ENCODE measurements around the gene ABCA2.
A peak's percentile ranks its signal among the peaks of the same experiment; 100 is the strongest.
"Not testable (repeated sequence)": the region's sequence is repeated elsewhere in the genome, so short reads cannot be mapped to it uniquely, and the experiment has no call there.

The ABCA2 gene

DNA sequence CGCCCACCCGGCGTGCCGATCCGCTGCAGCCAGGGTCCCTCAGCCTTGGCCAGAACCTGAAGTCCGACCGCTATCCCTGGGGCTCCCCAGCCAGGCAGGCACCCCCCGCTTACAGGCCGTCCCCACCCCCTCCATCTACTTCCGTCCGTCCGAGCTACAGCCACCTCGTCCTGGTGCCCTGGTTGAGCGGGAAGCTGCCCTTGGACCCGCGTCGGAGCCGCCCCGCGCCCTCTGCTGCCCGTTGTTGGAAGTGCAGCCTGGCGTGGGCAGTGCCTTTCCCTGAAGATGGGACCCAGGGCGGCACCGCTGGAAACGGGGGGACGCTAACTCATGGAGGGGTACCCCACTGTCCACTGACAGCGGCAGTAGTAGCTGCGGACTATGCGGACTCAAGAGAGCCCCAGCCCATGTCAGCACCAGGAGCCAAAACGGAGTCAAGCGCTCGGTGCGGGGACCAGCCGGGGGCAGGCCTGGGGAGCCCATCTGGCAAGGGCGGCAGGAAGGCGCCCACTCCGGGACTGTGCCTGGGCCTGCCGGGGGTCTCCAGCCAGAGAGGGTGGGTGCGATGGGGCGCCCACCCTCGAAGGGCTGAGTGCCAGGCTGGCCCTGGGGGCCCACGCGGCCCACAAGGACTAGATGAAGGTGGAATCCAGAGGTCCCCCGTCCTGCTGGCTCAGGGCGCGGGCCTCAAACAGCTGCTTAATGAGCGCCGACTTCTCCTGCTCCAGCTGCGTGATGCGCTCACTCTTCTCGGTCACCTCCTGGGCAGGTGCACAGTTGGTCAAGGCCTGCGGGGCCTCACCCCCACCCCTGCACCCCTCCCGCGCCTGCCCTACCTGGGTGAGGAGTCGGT lies 36.2 kb upstream of the ABCA2 start:
- H3K4me3 Mint-ChIP-seq, result no peak overlapping the region
- peaks cover 20% of the 10 kb centered on the region for H3K27me3 Mint-ChIP-seq (ENCODE audit: low read depth)
- no peaks in the 10 kb centered on the region for H3K36me3 Mint-ChIP-seq (ENCODE audit: low read depth)
- no peak overlapping the region for H3K27ac Mint-ChIP-seq
- TF ChIP-seq, protein P1, sequence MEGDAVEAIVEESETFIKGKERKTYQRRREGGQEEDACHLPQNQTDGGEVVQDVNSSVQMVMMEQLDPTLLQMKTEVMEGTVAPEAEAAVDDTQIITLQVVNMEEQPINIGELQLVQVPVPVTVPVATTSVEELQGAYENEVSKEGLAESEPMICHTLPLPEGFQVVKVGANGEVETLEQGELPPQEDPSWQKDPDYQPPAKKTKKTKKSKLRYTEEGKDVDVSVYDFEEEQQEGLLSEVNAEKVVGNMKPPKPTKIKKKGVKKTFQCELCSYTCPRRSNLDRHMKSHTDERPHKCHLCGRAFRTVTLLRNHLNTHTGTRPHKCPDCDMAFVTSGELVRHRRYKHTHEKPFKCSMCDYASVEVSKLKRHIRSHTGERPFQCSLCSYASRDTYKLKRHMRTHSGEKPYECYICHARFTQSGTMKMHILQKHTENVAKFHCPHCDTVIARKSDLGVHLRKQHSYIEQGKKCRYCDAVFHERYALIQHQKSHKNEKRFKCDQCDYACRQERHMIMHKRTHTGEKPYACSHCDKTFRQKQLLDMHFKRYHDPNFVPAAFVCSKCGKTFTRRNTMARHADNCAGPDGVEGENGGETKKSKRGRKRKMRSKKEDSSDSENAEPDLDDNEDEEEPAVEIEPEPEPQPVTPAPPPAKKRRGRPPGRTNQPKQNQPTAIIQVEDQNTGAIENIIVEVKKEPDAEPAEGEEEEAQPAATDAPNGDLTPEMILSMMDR (IDR thresholded peaks at IDR 0.05; ENCODE audit: unreplicated experiment in 3 of 3), result peak; percentile 93 to 96 (median 94)
- no peaks in the 10 kb centered on the region for H3K4me1 Mint-ChIP-seq
- no peaks in the 10 kb centered on the region for H3K9me3 Mint-ChIP-seq

DNA sequence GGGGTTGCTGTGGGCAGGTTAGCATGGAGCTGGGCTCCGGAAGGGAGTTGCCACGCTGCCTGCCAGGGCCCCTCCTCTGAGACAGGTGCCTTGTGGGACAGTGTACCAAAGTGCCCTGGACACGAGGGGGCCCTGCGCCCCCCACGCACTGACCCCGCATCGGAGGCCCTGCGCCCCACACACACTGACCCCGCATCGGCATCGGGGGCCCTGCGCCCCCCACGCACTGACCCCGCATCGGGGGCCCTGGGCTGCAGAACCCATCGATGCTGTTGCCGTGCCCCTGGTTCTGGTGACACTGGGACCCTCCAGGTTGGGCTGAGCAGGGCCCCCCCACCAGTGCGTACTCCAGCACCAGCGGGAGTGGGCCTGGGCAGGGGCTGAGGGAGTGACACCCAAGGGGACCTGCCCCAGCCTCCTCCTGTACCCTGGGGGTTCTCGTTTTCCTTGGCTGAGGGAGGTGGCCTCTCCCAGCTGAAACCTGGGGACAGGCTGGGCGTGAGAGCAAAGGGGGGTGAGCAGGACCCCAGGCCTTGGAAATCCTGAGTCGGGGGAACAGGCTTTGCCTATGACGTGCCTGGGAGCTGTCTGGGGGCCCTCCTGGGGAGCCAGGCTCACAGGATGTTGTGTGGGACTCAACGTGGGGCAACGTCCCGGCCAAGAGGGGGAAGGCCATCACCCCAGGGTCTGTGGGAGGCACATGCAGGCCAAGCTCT lies 35.4 kb upstream of the ABCA2 start:
- Mint-ChIP-seq H3K27ac (no peak overlapping the region), H3K4me1 (peaks cover 4% of the 10 kb centered on the region), H3K36me3 (ENCODE audit: low read depth) (no peaks in the 10 kb centered on the region), H3K27me3 (ENCODE audit: low read depth) (peaks cover 28% of the 10 kb centered on the region), H3K4me3 (no peak overlapping the region), H3K9me3 (no peaks in the 10 kb centered on the region)
- TF ChIP-seq, protein P1 (IDR thresholded peaks at IDR 0.05; ENCODE audit: unreplicated experiment in 3 of 3), result no peak

DNA sequence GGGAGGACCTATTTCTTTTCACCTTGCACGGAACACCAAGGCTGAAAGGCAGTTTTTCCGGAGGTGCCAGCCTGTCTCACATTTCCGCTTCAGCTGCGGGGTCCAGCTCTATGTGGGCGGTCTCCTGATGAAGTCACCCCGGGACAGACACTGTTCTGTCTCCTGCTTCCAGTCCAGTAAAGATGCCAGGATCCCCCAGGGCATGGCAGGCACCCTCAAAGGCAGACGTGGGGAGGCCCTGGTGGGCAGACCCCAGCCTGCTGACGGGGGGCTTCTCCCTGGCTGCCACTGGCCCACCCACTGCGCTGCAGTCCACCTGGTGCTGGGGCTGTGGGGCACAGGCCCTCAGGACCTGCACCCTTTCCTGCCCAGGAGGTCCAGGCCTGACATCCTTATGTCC lies 34.8 kb upstream of the ABCA2 start:
- H3K4me3 Mint-ChIP-seq; H3K27ac Mint-ChIP-seq; H3K36me3 Mint-ChIP-seq (ENCODE audit: low read depth); H3K4me1 Mint-ChIP-seq; H3K9me3 Mint-ChIP-seq: not testable (repeated sequence)
- H3K27me3 Mint-ChIP-seq (ENCODE audit: low read depth), result peaks cover 32% of the 10 kb centered on the region

DNA sequence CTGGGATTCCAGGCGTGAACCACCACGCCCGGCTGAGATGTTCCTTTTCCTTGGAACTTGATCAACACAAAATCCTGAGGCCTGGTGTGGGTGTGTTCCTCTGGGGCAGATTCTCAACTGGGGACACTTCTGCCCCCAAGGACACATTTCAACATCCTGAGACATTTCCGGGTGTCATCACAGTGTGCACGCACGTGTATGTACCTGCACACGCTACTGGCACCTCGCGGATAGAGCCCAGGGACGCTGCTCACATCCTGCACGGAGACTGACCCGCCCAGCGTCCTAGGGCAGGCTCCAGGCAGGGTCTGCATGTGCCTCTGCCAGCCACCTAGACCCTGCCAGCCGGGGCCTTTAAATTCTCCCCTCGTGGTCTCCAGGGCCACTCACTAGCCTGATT lies 34.3 kb upstream of the ABCA2 start:
- Mint-ChIP-seq H3K36me3 (ENCODE audit: low read depth) (no peaks in the 10 kb centered on the region), H3K4me3 (no peak overlapping the region), H3K27ac (no peak overlapping the region), H3K9me3 (no peaks in the 10 kb centered on the region), H3K4me1 (peaks cover 13% of the 10 kb centered on the region), H3K27me3 (ENCODE audit: low read depth) (peaks cover 32% of the 10 kb centered on the region)
- TF ChIP-seq, protein P1 (IDR thresholded peaks at IDR 0.05; ENCODE audit: unreplicated experiment in 3 of 3), result no peak

DNA sequence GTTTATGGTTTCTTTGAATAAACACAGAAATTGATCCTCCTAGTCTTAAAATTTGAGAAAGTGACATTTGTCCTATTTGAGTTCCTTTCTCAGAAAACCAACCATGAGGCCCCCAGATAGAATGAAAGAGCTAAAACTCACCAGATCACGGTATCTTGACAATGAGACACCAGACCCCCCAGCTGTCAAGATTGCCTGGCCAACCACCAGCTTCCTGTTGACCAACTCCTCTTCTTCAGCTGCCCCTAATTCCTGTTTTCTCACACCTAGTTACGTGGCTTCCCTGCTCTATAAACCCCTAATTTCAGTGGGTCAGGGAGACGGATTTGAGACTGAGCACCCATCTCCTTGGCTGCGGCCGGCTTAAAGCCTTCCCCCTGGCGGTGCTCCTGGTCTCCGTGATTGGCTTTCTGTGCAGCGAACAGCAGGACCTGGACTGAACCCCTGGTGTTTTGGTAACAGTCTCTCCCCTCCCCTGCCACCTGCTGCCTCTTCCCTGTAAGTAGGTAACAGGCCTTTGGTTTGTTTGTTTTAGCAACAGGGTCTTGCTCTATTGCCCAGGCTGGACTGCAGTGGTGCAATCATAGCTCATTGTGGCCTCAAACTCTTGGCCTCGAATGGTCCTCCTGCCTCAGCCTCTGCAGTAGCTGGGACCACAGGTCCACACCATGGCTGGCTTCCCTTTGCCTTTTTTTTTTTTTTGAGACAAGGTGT lies 30.6 kb upstream of the ABCA2 start:
- H3K4me3 Mint-ChIP-seq, result no peak overlapping the region
- H3K27ac Mint-ChIP-seq, result peak overlapping the region in 2 of 3 experiments; percentile 46 to 50
- no peaks in the 10 kb centered on the region for H3K36me3 Mint-ChIP-seq (ENCODE audit: low read depth)
- peaks cover 52% of the 10 kb centered on the region for H3K27me3 Mint-ChIP-seq (ENCODE audit: low read depth)
- H3K4me1 Mint-ChIP-seq, result peaks cover 25% of the 10 kb centered on the region
- TF ChIP-seq, protein P1 (IDR thresholded peaks at IDR 0.05; ENCODE audit: unreplicated experiment in 3 of 3), result no peak
- H3K9me3 Mint-ChIP-seq, result no peaks in the 10 kb centered on the region

DNA sequence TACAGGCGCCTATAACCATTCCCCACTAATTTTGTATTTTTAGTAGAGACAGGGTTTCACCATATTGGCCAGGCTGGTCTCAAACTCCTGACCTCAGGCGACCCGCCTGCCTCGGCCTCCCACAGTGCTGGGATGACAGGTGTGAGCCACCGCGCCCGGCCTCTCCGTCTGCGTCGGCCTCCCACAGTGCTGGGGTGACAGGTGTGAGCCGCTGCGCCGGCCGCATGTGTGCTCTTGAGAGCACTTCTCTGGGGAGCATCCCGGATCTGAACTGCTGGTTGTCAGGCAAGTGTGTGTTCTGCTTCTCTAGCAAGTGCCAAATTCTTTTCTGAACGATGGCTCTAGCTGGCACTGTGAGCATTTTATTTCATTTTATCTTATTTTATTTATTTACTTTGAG lies 29.5 kb upstream of the ABCA2 start:
- TF ChIP-seq, protein P1 (IDR thresholded peaks at IDR 0.05; ENCODE audit: unreplicated experiment in 3 of 3), result no peak
- Mint-ChIP-seq H3K36me3 (ENCODE audit: low read depth) (no peaks in the 10 kb centered on the region), H3K27ac (peak overlapping the region in 2 of 3 experiments; percentile 70 to 71), H3K9me3 (no peaks in the 10 kb centered on the region), H3K4me3 (no peak overlapping the region), H3K27me3 (ENCODE audit: low read depth) (peaks cover 57% of the 10 kb centered on the region), H3K4me1 (peaks cover 25% of the 10 kb centered on the region)

All from nephron (organoid).